CD4-positive, alpha-beta T cell treated with Interleukin-2 at 100 ng/mL for 4 hours (primary cell): ENCODE data around the gene APPL1.
"Not testable (repeated sequence)": the region's sequence is repeated elsewhere in the genome, so short reads cannot be mapped to it uniquely, and the experiment has no call there.

Source experiments
- DNase-seq: peaks from one replicate; pipeline ENCODE4 v3.0.0-alpha.2; 2020; ENCODE audit warnings: low spot score

The APPL1 gene

DNA sequence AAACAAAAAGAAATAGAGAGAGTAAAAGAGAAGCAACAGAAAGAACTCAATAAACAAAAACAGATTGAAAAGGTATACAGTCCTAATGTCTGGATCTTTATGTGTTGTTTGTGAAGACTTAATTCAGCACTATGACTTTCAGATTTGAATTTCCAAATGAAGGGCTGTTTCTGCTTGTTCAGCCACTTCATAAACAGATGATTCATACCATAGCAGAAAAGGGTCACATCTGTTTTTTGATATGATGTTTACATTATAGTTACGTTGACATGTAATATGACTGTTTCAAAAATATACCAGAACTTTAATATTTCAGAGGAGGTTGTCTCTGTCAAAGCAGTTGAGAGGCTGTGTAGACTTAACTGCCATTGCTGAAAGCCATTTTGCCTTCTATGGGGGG, 40.9 kb downstream of the APPL1 start:
- no peak for DNase-seq

DNA sequence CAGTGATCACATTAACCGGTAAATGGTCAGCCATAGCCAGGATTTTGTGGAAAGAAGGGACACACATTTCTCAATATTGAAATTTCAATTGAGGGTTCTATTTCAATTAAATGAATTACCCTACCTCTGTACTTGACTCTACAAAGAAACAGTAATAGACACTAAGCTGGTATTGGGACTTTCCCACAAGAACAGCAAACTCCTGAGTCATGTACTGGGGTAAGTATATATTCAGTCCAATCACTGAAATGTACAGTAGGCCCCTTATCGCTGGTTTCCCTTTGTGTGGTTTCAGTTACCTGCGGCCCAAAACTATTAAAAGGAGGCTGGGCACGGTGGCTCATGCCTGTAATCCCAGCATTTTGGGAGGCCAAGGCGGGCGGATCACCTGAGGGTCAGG, 47.3 kb downstream of the APPL1 start:
- no peak for DNase-seq

DNA sequence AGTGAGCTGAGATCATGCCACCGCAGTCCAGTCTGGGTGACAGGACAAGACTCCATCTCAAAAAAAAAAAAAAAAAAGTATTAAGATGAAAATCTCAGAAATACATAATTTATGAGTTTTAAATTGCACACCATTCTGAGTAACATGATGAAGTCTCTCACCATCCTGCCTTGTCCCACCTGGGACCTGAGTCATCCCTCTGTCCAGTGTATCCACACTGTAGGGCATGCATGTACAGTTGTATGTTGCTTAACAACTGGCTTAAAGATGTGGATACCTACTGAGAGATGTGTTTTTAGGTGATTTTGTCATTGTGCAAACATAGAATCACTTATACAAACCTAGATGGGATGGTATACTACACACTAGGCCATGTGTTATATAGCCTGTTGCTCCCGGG, 47.9 kb downstream of the APPL1 start:
- DNase-seq = no peak

DNA sequence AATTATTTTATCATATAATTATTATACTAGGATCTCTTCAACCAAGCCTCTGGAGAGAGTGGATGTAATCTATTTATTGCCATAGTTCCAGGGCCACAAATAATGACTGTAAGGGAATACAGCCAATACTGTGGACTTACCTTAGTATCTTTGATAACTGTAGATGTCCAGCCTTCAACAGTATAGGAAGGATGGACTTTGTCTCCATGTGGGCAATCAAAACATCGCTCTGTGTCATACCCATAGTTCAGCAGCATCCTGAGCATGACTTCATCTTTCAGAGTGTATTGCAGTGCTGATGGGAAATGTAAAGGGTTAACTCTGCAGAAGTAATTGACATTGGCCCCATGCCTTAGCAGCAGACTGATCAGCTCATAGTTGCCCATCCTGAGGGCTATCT, 50.7 kb downstream of the APPL1 start:
- no peak for DNase-seq

DNA sequence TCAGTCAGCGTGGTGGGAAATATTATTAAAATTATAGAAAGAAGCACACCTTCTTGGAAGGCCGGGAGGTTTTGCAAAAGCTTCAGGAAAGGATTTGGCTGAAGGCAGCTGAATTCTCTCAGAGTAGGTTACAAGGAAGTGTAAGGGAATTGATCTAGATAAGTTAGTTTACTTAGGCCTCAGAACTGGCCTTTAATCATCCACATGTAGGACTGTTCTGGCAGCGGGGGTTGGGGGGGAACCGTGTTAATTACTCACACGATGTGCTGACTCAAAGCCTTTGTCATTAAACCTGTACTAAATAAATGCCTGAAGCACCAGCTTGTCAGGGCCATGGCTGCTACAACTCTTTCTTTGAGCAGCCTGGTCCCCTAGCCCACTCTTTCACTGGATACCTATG, 52.2 kb downstream of the APPL1 start:
- no peak for DNase-seq

DNA sequence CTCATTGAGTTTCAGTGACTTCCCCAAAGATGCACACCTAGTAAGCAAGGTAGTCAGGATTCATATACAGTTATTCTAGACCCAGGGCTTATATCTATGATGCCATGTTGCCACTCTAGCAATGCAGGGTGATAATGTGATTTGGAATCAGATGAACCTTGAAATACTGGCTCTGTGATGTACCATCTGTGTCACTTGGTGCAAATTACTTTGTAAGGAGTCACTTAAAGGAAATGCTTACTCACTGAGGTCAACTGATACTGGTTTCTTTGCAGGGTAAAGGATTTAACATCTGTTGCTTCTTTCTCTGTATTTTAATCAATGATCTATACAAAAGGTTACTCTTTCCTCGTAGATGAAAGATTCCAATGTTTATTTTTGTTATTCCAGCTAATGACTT, 54.2 kb downstream of the APPL1 start:
- no peak for DNase-seq

DNA sequence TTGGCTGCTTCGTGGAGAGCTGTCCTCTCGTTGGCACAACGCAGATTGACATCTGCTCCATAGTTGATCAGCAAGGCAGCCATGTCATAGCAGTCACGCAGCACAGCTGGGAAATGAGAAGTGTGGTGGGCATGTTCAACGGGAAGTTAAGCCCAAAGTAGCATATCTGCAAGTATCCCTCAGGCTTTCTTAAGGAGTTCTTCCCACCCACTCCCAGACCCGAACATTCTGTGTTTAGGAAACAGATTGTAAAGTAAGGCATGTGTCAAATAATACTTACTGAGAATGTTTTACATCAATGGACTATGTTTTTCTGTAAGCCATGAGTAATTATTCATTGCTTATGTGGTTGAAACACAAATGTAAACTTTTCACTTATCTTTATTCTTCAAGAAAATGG, 55.8 kb downstream of the APPL1 start:
- no peak for DNase-seq

DNA sequence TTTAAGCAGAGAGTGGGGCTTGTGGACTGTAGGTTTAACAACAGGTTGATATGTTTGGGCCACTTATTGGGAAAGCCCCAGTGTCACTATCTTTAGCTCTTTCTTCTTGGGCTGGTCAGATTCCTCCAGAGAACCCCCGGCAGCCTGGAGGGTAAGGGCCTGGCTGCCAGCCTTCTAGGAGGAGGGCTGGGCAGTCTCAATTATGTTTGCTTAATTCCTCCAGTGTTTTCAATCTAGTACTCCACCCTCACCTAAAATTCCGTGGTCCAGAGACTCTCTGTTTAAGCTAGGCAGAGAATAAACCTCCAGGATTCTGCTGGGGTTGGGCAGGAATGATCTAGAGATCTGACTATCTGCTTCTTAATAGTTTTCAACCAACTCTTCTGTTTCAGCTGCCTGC, 59.7 kb downstream of the APPL1 start:
- DNase-seq = no peak

DNA sequence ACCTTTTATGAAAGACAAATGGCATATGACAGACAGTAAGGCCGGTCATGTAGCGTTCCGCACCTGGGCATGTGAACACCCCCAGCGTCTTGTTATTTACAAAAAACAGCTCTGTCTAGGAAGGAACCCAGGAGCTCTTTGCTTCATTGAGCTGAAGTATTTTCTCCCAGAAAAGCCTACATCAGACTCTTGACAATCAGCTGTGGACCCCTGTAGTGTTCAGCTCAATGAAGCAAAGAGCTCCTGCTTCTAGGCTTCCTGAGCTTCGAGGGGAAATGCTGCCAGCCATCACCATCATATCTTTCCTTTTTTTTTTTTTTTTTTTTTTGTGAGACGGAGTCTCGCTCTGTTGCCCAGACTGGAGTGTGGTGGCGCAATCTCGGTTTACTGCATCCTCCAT, 60.9 kb downstream of the APPL1 start:
- no peak for DNase-seq

DNA sequence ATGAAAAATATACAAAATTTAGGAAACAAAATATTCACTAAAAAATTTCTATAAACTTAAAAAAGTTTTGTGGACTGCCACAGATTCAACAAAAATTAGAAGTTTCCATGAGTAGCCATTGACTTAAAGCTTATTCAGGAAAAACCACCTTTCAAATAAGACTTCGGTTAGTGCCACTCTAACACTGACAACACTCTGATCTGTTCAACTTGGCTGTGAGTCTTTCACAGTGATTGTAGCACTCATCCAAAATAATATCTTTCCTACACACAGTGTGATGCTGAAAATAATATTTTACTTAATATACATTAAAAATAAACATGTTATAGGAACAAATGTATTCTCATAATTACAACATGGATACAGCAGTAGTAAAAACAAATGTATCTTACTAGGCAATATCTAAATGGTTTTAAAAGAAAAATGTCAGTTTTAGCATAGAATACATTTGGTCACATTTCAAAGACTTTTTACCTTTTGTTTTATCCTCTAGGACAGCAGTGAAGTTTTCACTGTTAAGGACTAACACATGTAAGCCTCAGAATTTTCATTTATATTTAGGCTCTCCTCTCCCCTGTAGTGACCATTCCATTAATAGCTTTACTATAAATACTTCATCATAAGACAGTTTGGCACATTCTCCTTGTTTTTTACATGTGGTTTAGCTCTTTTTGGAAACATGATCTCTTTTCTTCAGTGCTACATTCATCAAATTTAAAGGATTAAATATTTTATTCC, 64.8 kb downstream of the APPL1 start, which contains the start of gene ASB14:
ASB14 (minus strand) TSS at position 527 of the 738 bp plus-strand sequence. CDS start 652 bp downstream, outside the sequence.
- DNase-seq = no peak

DNA sequence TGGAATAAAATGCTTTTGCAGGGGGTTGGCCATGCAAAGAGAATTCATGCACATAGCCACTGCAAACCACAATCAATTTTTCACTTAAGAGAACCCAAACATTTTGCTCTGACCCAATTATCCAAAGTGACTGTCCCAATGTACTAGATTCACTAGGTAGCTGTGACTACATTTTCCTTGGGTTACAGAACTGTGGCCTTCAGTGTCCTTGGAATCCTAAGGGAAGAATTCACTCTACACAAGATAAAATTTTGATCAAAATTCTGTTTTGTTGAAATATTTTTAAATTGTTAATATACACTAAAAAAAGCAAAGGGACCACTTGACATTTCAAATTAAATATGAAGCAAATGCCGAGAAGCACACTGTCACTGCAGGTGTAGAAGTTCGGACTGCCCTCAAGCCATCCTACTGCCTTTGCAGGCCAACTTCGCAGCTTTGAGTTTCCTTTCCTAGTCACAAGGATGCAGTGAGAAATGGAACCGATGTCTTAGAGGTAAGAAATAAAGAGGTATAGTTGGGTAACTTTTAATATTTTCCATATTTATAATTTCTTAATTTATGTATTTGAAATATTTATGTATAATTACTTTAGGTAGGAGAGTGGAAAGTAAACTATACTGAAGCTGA, 65.5 kb downstream of the APPL1 start:
- no peak for DNase-seq

DNA sequence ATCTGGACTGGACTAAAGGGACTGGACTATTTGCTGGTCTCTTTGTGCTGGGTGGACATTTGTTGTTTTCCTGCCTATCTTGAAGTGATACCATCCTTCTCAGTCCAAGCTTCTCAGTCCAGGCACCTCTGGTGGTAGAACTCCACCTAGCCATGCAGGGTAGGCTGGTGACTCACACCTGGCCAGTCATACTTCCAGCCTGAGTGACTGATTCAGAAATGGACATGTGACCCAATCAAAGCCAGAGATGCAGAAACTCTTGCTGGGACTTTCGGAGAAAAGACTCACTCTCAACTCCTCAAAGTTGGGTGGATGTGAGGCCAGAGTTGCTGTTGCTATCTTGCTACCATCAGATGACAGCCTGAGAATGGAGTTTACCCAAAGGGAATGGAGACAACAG, 70.5 kb downstream of the APPL1 start:
- no peak for DNase-seq

DNA sequence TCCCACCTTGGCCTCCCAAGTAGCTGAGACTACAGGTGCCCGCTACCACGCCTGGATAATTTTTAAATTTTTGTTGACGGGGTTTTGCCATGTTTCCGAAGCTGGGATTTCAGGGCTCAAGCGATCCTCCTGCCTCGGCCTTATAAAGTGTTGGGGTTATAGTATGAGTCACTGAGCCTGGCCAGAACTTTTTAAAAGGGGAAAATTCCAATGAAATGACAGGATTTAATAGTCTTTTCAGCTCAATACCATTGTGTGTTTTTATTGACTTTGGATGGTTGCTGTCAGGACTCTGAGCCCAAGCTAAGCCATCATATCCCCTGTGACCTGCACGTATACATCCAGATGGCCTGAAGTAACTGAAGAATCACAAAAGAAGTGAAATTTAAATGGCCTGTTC, 76.0 kb downstream of the APPL1 start:
- not testable (repeated sequence) for DNase-seq

DNA sequence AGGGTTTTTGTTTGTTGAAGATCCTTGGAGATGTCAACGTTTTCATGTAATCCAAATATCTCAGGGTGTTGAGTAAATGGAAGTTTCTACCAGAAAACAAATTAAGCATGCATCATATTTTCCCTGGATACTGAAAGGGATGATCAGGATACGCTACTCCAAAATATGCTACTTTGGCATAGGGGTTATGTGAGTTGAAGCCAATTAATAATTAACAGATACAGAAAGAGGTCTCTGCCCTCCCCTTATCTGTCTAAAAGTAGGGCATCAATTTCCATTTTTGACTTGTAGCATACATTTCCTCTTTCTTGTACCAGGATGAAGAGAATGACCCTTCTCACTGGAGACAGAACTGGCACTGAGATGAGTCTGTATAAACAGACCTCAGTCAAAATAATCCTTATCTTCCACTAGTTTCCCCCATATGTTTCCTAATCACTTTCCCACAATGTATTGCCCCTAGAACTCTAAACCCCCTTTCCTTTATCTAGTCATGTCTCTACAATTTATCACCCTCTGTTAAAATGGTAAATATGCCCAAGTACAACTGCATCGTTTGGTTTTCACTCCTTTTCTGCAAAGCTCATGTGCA, 82.3 kb downstream of the APPL1 start:
- DNase-seq = no peak

DNA sequence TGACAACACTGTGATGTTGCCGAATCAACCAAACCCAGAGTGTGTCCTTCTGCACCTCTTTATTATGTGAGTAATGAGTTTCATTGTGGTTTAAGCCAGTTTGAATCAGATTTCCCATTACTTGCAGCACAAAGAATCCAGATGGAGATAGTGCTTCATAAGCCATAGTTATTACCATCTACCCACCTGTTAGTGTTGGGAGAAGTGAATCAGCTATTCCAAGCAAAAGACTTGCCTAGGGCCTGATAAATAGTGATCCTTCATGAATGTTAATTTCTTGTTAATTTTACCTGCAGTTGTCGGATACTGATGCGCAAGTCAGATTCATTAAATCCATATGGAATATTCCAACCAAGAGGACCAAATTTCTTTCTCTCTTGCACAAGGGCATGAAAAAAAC, 86.7 kb downstream of the APPL1 start:
- no peak for DNase-seq
